Astrocyte of the spinal cord (primary cell): ENCODE data around the gene NSRP1.

Source experiments
- DNase-seq: peaks from one replicate; pipeline ENCODE4 v3.0.0; 2011; ENCODE audit warnings: low read depth, low spot score
- H3K4me3 ChIP-seq: 2 replicates; pipeline ENCODE4 v1.5.1; 2011; ENCODE audit warnings: low read depth, mild to moderate bottlenecking, low read length, moderate library complexity
- in situ Hi-C: cut with HindIII; loops from 2 replicates; pipeline ENCODE4 v1.10.0; 2017; ENCODE audit warnings: low sequenced_read_pairs
- TF ChIP-seq, protein P1 (sequence below): IDR thresholded peaks from 2 replicates; pipeline ENCODE4 v1.5.1; 2012; ENCODE audit warnings: low read depth, mild to moderate bottlenecking, low read length, inconsistent platforms

The NSRP1 gene

DNA sequence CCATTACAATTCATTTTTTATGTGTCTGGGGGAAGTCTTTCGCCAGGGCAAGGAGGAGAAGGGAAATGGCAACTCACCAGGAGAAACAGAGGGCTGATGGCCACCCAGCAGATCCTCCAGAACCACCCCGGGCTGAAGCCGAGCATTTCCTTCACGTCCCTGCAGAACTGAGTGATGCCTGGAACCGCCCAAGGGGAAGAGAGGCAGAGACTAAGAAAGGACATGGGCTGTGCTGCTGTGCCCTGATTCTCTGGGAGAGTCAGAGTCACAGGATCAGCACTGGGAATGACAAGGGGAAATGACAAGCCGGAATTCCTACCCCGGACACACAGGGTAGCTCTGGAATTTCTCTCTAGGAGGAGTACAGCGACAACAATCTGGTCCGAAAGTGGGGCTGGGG is 91.0 kb downstream of the NSRP1 start:
- no peak overlapping the region for H3K4me3 ChIP-seq
- in situ Hi-C loops = no loop called here
- TF ChIP-seq, protein P1, sequence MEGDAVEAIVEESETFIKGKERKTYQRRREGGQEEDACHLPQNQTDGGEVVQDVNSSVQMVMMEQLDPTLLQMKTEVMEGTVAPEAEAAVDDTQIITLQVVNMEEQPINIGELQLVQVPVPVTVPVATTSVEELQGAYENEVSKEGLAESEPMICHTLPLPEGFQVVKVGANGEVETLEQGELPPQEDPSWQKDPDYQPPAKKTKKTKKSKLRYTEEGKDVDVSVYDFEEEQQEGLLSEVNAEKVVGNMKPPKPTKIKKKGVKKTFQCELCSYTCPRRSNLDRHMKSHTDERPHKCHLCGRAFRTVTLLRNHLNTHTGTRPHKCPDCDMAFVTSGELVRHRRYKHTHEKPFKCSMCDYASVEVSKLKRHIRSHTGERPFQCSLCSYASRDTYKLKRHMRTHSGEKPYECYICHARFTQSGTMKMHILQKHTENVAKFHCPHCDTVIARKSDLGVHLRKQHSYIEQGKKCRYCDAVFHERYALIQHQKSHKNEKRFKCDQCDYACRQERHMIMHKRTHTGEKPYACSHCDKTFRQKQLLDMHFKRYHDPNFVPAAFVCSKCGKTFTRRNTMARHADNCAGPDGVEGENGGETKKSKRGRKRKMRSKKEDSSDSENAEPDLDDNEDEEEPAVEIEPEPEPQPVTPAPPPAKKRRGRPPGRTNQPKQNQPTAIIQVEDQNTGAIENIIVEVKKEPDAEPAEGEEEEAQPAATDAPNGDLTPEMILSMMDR = no peak
- DNase-seq = no peak

DNA sequence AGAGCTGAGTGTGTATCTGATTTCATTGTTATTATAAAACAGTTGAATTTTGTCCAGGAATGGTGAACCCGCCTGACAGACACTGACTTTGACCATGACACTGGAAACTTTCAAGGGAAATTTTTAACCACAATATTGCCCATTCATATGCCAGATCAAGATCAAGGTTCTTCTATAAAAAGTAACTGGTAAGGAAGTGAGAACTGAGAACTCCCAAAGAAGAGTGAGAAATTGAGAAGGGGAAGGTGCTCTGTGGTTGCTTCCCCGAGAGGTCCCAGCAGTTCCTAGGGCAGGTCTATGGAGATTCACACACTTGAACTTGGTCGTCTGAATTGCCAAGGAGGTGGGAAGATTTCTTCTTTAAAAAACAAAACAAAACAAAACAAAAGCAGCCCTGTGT is 91.6 kb downstream of the NSRP1 start:
- TF ChIP-seq, protein P1 = no peak
- no peak for DNase-seq
- in situ Hi-C loops = no loop called here
- H3K4me3 ChIP-seq = no peak overlapping the region

DNA sequence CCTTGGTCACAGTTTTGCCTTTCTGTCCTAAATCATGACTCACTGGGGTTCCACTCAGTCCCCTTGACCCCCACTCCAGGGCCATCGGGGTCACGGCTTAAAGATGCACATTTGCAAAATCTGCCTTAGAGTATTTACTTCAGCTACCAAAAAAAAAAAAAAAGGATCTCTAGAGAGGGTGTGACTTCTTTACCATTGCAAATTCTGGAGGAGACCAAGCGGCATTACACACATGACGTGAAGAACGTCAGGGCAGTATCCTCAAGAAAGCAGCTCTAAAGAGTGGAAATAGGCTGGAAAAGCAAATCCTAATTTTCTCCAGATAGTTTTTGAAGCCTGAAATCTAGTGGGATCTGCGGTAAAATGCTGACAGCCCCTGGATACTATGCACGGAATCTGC is 93.3 kb downstream of the NSRP1 start:
- H3K4me3 ChIP-seq = no peak overlapping the region
- TF ChIP-seq, protein P1 = no peak
- no peak for DNase-seq
- in situ Hi-C loops = no loop called here

DNA sequence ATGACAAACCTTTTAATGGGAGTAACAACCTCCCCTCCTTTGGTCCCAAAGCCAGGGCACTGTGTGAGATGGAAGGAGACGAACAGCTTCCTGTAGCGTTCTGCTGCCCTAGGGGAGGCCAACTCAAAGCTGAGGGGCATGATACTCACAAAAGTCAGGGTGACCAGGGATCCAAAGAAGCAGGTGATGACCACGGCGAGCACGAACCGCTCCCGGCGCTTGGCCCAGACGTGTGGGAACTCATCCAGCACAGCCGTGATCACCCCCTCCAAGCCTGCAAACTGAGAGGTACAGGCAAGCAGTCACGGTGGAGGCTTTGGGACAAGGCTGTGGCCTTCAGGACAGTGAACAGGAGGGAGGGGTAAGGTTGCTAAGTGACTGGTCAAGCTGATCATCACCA is 93.8 kb downstream of the NSRP1 start:
- H3K4me3 ChIP-seq = no peak overlapping the region
- in situ Hi-C loops = no loop called here
- TF ChIP-seq, protein P1 = no peak
- no peak for DNase-seq

DNA sequence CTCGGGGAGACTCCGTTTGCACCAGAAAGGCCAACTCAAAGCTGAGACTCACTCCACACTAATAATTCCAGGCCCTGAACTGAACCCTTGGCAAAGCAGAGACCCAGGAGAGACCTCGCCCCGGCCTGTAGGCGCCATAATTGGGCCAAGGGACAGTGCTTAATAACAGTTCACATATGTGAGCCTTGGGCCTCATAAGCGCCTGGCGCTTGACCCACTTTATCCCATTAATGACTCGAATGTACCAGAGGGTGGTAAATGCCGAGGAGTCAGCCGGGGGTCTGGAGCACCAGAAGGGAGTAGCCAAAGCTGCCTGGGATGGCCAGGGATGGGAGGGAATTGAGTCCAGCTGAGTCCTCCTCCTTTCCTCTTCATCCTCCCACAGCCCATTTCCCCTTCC is 94.3 kb downstream of the NSRP1 start:
- DNase-seq = no peak
- H3K4me3 ChIP-seq = no peak overlapping the region
- in situ Hi-C loops = no loop called here
- TF ChIP-seq, protein P1 = no peak

DNA sequence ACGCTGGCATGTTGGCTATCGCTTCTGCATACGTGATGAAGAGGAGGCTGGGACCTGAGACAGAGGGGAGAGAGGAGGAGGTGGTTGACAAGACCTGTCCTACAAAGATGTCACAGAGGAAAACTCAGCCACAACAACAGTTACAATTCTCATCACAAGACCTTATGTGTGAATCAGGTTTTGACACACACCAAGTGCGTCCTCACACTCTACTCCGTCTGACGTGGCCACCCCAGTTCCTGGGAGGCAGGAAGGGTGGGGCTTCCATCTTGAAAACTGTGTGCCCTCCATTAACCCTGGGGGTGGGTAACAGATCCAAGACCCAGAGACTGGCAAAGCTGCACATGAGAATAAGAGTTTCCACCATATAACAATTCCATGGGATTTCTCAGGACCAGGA is 94.8 kb downstream of the NSRP1 start:
- in situ Hi-C loops = no loop called here
- no peak overlapping the region for H3K4me3 ChIP-seq
- DNase-seq = no peak
- TF ChIP-seq, protein P1 = no peak

DNA sequence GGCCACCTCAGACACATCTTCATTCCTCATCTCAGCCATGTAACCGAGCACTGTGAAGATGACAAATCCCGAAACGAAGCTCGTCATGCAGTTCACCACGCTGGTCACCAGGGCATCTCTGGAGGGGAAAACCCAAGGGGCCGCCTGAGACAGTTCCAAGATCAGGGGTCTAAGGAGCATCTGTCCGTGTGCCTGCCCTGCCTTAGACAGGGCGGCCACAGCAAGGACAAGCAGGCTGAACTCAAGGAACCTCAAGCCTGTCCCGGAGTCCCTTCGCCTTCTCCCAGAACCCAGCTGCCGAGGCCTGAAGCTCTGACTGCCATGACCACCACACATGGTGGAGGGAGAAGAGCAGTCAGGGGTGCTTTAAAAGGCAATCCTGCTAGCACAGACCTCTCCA is 96.1 kb downstream of the NSRP1 start:
- DNase-seq = no peak
- H3K4me3 ChIP-seq = no peak overlapping the region
- in situ Hi-C loops = no loop called here
- TF ChIP-seq, protein P1 = no peak
